ENCODE measurements around the gene MRPL53. TPM values are rescaled to one million over a fixed set of nuclear protein-coding genes. Genes with fewer than 3 reads are reported as not detected.

Gene MRPL53
- total and polyA plus RNA-seq, 2 of the 8 experiments (the other 6 are each of a cell fraction or from before 2014, with no cell fraction given) = 36.6 to 46.3 TPM

Other genes with a start within 250 kb of the MRPL53 start
- gene SLC4A5, start 129.3 kb downstream of the MRPL53 start, total RNA-seq (2021; fragmentation: NEBNext Ultra II Directional; extraction: Animal tissue kit (Norgen Biotek cat#: 25700)) = 0.52 and 0.86 TPM in 2 replicates
- gene SLC4A5, start 129.3 kb downstream of the MRPL53 start, polyA plus RNA-seq (2011; rRNA removed) = 0.42 TPM in 2 replicates
- 156 and 162 TPM in 2 replicates for gene DCTN1, start 92.4 kb downstream of the MRPL53 start, total RNA-seq (2021; fragmentation: NEBNext Ultra II Directional; extraction: Animal tissue kit (Norgen Biotek cat#: 25700))
- 105 and 155 TPM in 2 replicates for gene DCTN1, start 92.4 kb downstream of the MRPL53 start, polyA plus RNA-seq (2011; rRNA removed)
- 3.3 and 3.8 TPM in 2 replicates for gene C2orf81, start 51.1 kb downstream of the MRPL53 start, total RNA-seq (2021; fragmentation: NEBNext Ultra II Directional; extraction: Animal tissue kit (Norgen Biotek cat#: 25700))
- gene C2orf81, start 51.1 kb downstream of the MRPL53 start, polyA plus RNA-seq (2011; rRNA removed) = 1.6 and 2.4 TPM in 2 replicates
- gene WDR54, start 51.0 kb downstream of the MRPL53 start, total RNA-seq (2021; fragmentation: NEBNext Ultra II Directional; extraction: Animal tissue kit (Norgen Biotek cat#: 25700)) = 41.6 and 45.0 TPM in 2 replicates
- 125 and 142 TPM in 2 replicates for gene WDR54, start 51.0 kb downstream of the MRPL53 start, polyA plus RNA-seq (2011; rRNA removed)
- 53.5 and 54.1 TPM in 2 replicates for gene RTKN, start 30.7 kb downstream of the MRPL53 start, total RNA-seq (2021; fragmentation: NEBNext Ultra II Directional; extraction: Animal tissue kit (Norgen Biotek cat#: 25700))
- gene RTKN, start 30.7 kb downstream of the MRPL53 start, polyA plus RNA-seq (2011; rRNA removed) = 40.2 and 60.1 TPM in 2 replicates
- gene INO80B, start 17.6 kb downstream of the MRPL53 start, total RNA-seq (2021; fragmentation: NEBNext Ultra II Directional; extraction: Animal tissue kit (Norgen Biotek cat#: 25700)) = 17.5 and 18.5 TPM in 2 replicates
- 3.9 and 8.5 TPM in 2 replicates for gene INO80B, start 17.6 kb downstream of the MRPL53 start, polyA plus RNA-seq (2011; rRNA removed)
- 51.4 and 57.2 TPM in 2 replicates for gene WBP1, start 14.2 kb downstream of the MRPL53 start, total RNA-seq (2021; fragmentation: NEBNext Ultra II Directional; extraction: Animal tissue kit (Norgen Biotek cat#: 25700))
- gene WBP1, start 14.2 kb downstream of the MRPL53 start, polyA plus RNA-seq (2011; rRNA removed) = 190 and 301 TPM in 2 replicates
- gene MOGS, start 7.3 kb downstream of the MRPL53 start, total RNA-seq (2021; fragmentation: NEBNext Ultra II Directional; extraction: Animal tissue kit (Norgen Biotek cat#: 25700)) = 50.3 and 51.0 TPM in 2 replicates
- 44.3 and 59.9 TPM in 2 replicates for gene MOGS, start 7.3 kb downstream of the MRPL53 start, polyA plus RNA-seq (2011; rRNA removed)
- gene CCDC142, start 10.3 kb upstream of the MRPL53 start, total RNA-seq (2021; fragmentation: NEBNext Ultra II Directional; extraction: Animal tissue kit (Norgen Biotek cat#: 25700)) = 10.7 and 12.1 TPM in 2 replicates
- 6.0 and 6.7 TPM in 2 replicates for gene CCDC142, start 10.3 kb upstream of the MRPL53 start, polyA plus RNA-seq (2011; rRNA removed)
- 27.4 and 28.8 TPM in 2 replicates for gene TTC31, start 10.4 kb upstream of the MRPL53 start, total RNA-seq (2021; fragmentation: NEBNext Ultra II Directional; extraction: Animal tissue kit (Norgen Biotek cat#: 25700))
- 29.9 and 36.1 TPM in 2 replicates for gene TTC31, start 10.4 kb upstream of the MRPL53 start, polyA plus RNA-seq (2011; rRNA removed)
- gene LBX2, start 26.9 kb upstream of the MRPL53 start, total RNA-seq (2021; fragmentation: NEBNext Ultra II Directional; extraction: Animal tissue kit (Norgen Biotek cat#: 25700)) = 0.55 TPM in 1 of 2 replicates, not detected in the other
- gene LBX2, start 26.9 kb upstream of the MRPL53 start, polyA plus RNA-seq (2011; rRNA removed) = 0.27 and 0.42 TPM in 2 replicates
- gene PCGF1, start 35.0 kb upstream of the MRPL53 start, total RNA-seq (2021; fragmentation: NEBNext Ultra II Directional; extraction: Animal tissue kit (Norgen Biotek cat#: 25700)) = 10.0 and 13.8 TPM in 2 replicates
- gene PCGF1, start 35.0 kb upstream of the MRPL53 start, polyA plus RNA-seq (2011; rRNA removed) = 12.1 and 23.7 TPM in 2 replicates
- 0.15 and 0.17 TPM in 2 replicates for gene TLX2, start 41.8 kb upstream of the MRPL53 start, total RNA-seq (2021; fragmentation: NEBNext Ultra II Directional; extraction: Animal tissue kit (Norgen Biotek cat#: 25700))
- gene TLX2, start 41.8 kb upstream of the MRPL53 start, polyA plus RNA-seq (2011; rRNA removed) = 0.06 and 0.17 TPM in 2 replicates
- gene DQX1, start 53.6 kb upstream of the MRPL53 start, total RNA-seq (2021; fragmentation: NEBNext Ultra II Directional; extraction: Animal tissue kit (Norgen Biotek cat#: 25700)) = 0.57 and 0.76 TPM in 2 replicates
- gene DQX1, start 53.6 kb upstream of the MRPL53 start, polyA plus RNA-seq (2011; rRNA removed) = 1.1 TPM in 2 replicates
- gene AUP1, start 57.0 kb upstream of the MRPL53 start, total RNA-seq (2021; fragmentation: NEBNext Ultra II Directional; extraction: Animal tissue kit (Norgen Biotek cat#: 25700)) = 82.7 and 83.4 TPM in 2 replicates
- gene AUP1, start 57.0 kb upstream of the MRPL53 start, polyA plus RNA-seq (2011; rRNA removed) = 121 and 162 TPM in 2 replicates
- 21.6 and 24.6 TPM in 2 replicates for gene HTRA2, start 57.3 kb upstream of the MRPL53 start, total RNA-seq (2021; fragmentation: NEBNext Ultra II Directional; extraction: Animal tissue kit (Norgen Biotek cat#: 25700))
- 37.6 TPM in 2 replicates for gene HTRA2, start 57.3 kb upstream of the MRPL53 start, polyA plus RNA-seq (2011; rRNA removed)
- gene LOXL3, start 81.3 kb upstream of the MRPL53 start, total RNA-seq (2021; fragmentation: NEBNext Ultra II Directional; extraction: Animal tissue kit (Norgen Biotek cat#: 25700)) = 19.5 and 22.4 TPM in 2 replicates
- 22.1 and 27.2 TPM in 2 replicates for gene LOXL3, start 81.3 kb upstream of the MRPL53 start, polyA plus RNA-seq (2011; rRNA removed)
- gene DOK1, start 82.0 kb upstream of the MRPL53 start, total RNA-seq (2021; fragmentation: NEBNext Ultra II Directional; extraction: Animal tissue kit (Norgen Biotek cat#: 25700)) = 11.4 and 14.3 TPM in 2 replicates
- gene DOK1, start 82.0 kb upstream of the MRPL53 start, polyA plus RNA-seq (2011; rRNA removed) = 11.0 and 16.5 TPM in 2 replicates
- 4.8 and 5.1 TPM in 2 replicates for gene M1AP, start 175.7 kb upstream of the MRPL53 start, total RNA-seq (2021; fragmentation: NEBNext Ultra II Directional; extraction: Animal tissue kit (Norgen Biotek cat#: 25700))
- 4.8 and 6.6 TPM in 2 replicates for gene M1AP, start 175.7 kb upstream of the MRPL53 start, polyA plus RNA-seq (2011; rRNA removed)
- 3.1 and 3.4 TPM in 2 replicates for gene SEMA4F, start 181.6 kb upstream of the MRPL53 start, total RNA-seq (2021; fragmentation: NEBNext Ultra II Directional; extraction: Animal tissue kit (Norgen Biotek cat#: 25700))
- 3.3 and 4.3 TPM in 2 replicates for gene SEMA4F, start 181.6 kb upstream of the MRPL53 start, polyA plus RNA-seq (2011; rRNA removed)